NCI-H774 (cell line): Measurements from ENCODE around the gene IRF3.
"Not testable (repeated sequence)": the region's sequence is repeated elsewhere in the genome, so short reads cannot be mapped to it uniquely, and the experiment has no call there.

Source experiments
- DNase-seq: peaks from one replicate; lab custom pipeline; 2025; lab: John Stamatoyannopoulos, UW

The IRF3 gene

GRCh38 chr19:49617860-49618259, 47.8 kb downstream of the IRF3 start:
- DNase-seq: not testable (repeated sequence)

GRCh38 chr19:49616945-49617344, 48.7 kb downstream of the IRF3 start:
- no peak for DNase-seq

GRCh38 chr19:49616532-49616931, 49.1 kb downstream of the IRF3 start:
- no peak for DNase-seq

- DNase-seq: no peak
Observed at GRCh38 chr19:49615861-49616260, 49.8 kb downstream of the IRF3 start.

- no peak for DNase-seq
Observed at GRCh38 chr19:49614096-49614833, 51.4 kb downstream of the IRF3 start.

- DNase-seq: no peak
Observed at GRCh38 chr19:49613374-49613773, 52.3 kb downstream of the IRF3 start.
